Activated CD8-positive, alpha-beta memory T cell treated with anti-CD3 and anti-CD28 coated beads, Interleukin-2, amount 50 U/mL, for 24 hours (primary cell): Measurements from ENCODE around the gene IFNE.
"Not testable (repeated sequence)": the region's sequence is repeated elsewhere in the genome, so short reads cannot be mapped to it uniquely, and the experiment has no call there.

Source experiments
- DNase-seq: peaks from one replicate; pipeline ENCODE4 v3.0.0-alpha.2; 2020; ENCODE audit errors: extremely low read depth

Gene IFNE

GRCh38 chr9:21499912-21500311 is 17.8 kb upstream of the IFNE start:
- DNase-seq, result no peak

GRCh38 chr9:21491756-21492155 is 9.6 kb upstream of the IFNE start:
- DNase-seq, result no peak

- DNase-seq, result no peak
Observed at GRCh38 chr9:21481470-21482056, 550 bp downstream of the IFNE start.

GRCh38 chr9:21479152-21479702 is 2.9 kb downstream of the IFNE start:
- no peak for DNase-seq

GRCh38 chr9:21477466-21477865 is 4.6 kb downstream of the IFNE start:
- DNase-seq, result no peak

GRCh38 chr9:21473236-21473635 is 8.9 kb downstream of the IFNE start:
- no peak for DNase-seq

GRCh38 chr9:21470126-21470525 is 12.0 kb downstream of the IFNE start:
- no peak for DNase-seq

GRCh38 chr9:21465859-21466518 is 16.1 kb downstream of the IFNE start:
- DNase-seq, result no peak

- no peak for DNase-seq
Observed at GRCh38 chr9:21465138-21465537, 17.0 kb downstream of the IFNE start.

- DNase-seq, result no peak
Observed at GRCh38 chr9:21461377-21461776, 20.7 kb downstream of the IFNE start.

- no peak for DNase-seq
Observed at GRCh38 chr9:21455320-21455719, 26.8 kb downstream of the IFNE start.

- no peak for DNase-seq
Observed at GRCh38 chr9:21454149-21454548, 28.0 kb downstream of the IFNE start.

GRCh38 chr9:21452681-21453080 is 29.4 kb downstream of the IFNE start:
- no peak for DNase-seq

GRCh38 chr9:21450733-21451394 is 31.2 kb downstream of the IFNE start:
- no peak for DNase-seq

- not testable (repeated sequence) for DNase-seq
Observed at GRCh38 chr9:21449312-21449711, 32.8 kb downstream of the IFNE start.

GRCh38 chr9:21443849-21444625 is 38.1 kb downstream of the IFNE start:
- no peak for DNase-seq

GRCh38 chr9:21440139-21440538 is 42.0 kb downstream of the IFNE start, which contains the start of gene IFNA1:
Gene IFNA1, plus strand, starts transcription at chr9:21440439. Its CDS starts 69 bp downstream, at chr9:21440508.
- DNase-seq, result no peak

GRCh38 chr9:21435015-21435383 is 47.1 kb downstream of the IFNE start:
- DNase-seq, result not testable (repeated sequence)

- DNase-seq, result no peak
Observed at GRCh38 chr9:21434202-21435014, 47.7 kb downstream of the IFNE start.

GRCh38 chr9:21432672-21433425 is 49.3 kb downstream of the IFNE start:
- no peak for DNase-seq
